Keratinocyte (primary cell): ENCODE data around the gene TFF3. TPM values are rescaled to one million over a fixed set of nuclear protein-coding genes. Genes with fewer than 3 reads are reported as not detected.
A peak's percentile ranks its signal among the peaks of the same experiment; 100 is the strongest.

ENCODE experiments used
- DNase-seq: peaks from one replicate; pipeline ENCODE4 v3.0.0-alpha.2; 2011; ENCODE audit warnings: low read depth, missing footprints, low spot score
- FAIRE-seq: peaks from 2 replicates; lab custom pipeline; 2011; peaks lifted over from hg19 to GRCh38; lab: Jason Lieb, UNC
- H2AFZ ChIP-seq: 2 replicates; pipeline ENCODE4 v1.6.0; 2012; ENCODE audit warnings: low read length, control low read depth, inconsistent platforms; ENCODE audit not compliant: control insufficient read depth
- H3K27ac ChIP-seq: 2 replicates; pipeline ENCODE4 v1.5.1; 2011; ENCODE audit warnings: low read length; ENCODE audit not compliant: control insufficient read depth, insufficient read depth
- H3K27me3 ChIP-seq: 3 replicates; pipeline ENCODE4 v1.6.0; 2011; ENCODE audit warnings: low read length; ENCODE audit not compliant: control insufficient read depth, insufficient read depth; ENCODE audit errors: extremely low read depth
- H3K36me3 ChIP-seq, 2 experiments: 2 replicates in 1 of 2; 3 replicates in 1 of 2; pipeline ENCODE4 v1.5.1; 2011; ENCODE audit warnings: low read length in 2 of 2, mild to moderate bottlenecking in 1 of 2; ENCODE audit not compliant: control insufficient read depth in 2 of 2, insufficient read depth in 2 of 2; ENCODE audit errors: extremely low read depth in 1 of 2
- H3K4me1 ChIP-seq: 3 replicates; pipeline ENCODE4 v1.5.1; 2011; ENCODE audit warnings: low read length; ENCODE audit not compliant: control insufficient read depth, insufficient read depth; ENCODE audit errors: extremely low read depth
- H3K4me2 ChIP-seq: 3 replicates; pipeline ENCODE4 v1.6.0; 2011; ENCODE audit warnings: low read depth, low read length; ENCODE audit not compliant: control insufficient read depth, insufficient read depth; ENCODE audit errors: extremely low read depth
- H3K4me3 ChIP-seq, 3 experiments: fragments of 200-600 bp in 1 of 3; sonication (generic) in 1 of 3; 2 replicates in 2 of 3; 3 replicates in 1 of 3; pipeline ENCODE4 v1.5.1; 2011 to 2016; ENCODE audit warnings: low read length in 3 of 3, mild to moderate bottlenecking in 3 of 3, control low read depth in 2 of 3, inconsistent platforms in 1 of 3, low read depth in 1 of 3, mixed read lengths in 1 of 3, mixed run types in 1 of 3, moderate library complexity in 1 of 3; ENCODE audit not compliant: control insufficient read depth in 2 of 3, insufficient read depth in 2 of 3; ENCODE audit errors: extremely low read depth in 1 of 3
- H3K79me2 ChIP-seq: 2 replicates; pipeline ENCODE4 v1.6.0; 2012; ENCODE audit warnings: low read length; ENCODE audit not compliant: control insufficient read depth, insufficient read depth
- H3K9ac ChIP-seq: 3 replicates; pipeline ENCODE4 v1.6.0; 2011; ENCODE audit warnings: low read length; ENCODE audit not compliant: control insufficient read depth, insufficient read depth; ENCODE audit errors: extremely low read depth
- H3K9me1 ChIP-seq: 3 replicates; pipeline ENCODE4 v1.6.0; 2011; ENCODE audit warnings: low read length; ENCODE audit not compliant: control insufficient read depth, insufficient read depth; ENCODE audit errors: extremely low read depth
- H3K9me3 ChIP-seq: 2 replicates; pipeline ENCODE4 v1.5.1; 2012; ENCODE audit warnings: low read depth, low read length; ENCODE audit not compliant: control insufficient read depth
- H4K20me1 ChIP-seq: 3 replicates; pipeline ENCODE4 v1.6.0; 2011; ENCODE audit warnings: low read length; ENCODE audit not compliant: control insufficient read depth, insufficient read depth; ENCODE audit errors: extremely low read depth
- CTCF ChIP-seq, 3 experiments: IDR thresholded peaks in 1 of 3; conservative IDR thresholded peaks in 1 of 3; optimal IDR thresholded peaks in 1 of 3; 2 replicates in 2 of 3; 3 replicates in 1 of 3; pipeline versions ENCODE3 to v1.5.1; 2011; ENCODE audit warnings: low read length in 3 of 3, mild to moderate bottlenecking in 3 of 3, moderate library complexity in 2 of 3, control low read depth in 1 of 3, inconsistent platforms in 1 of 3; ENCODE audit not compliant: insufficient read depth in 2 of 3; ENCODE audit errors: extremely low read depth in 1 of 3
- EZH2 ChIP-seq: IDR thresholded peaks from one replicate; pipeline ENCODE4 v1.6.1; 2012; ENCODE audit warnings: inconsistent platforms, mild to moderate bottlenecking, low read length, moderate library complexity
- dilution Hi-C: fragments of 300-500 bp; cut with MboI; formaldehyde crosslinking; loops from one replicate; pipeline ENCODE4 v1.7.0; 2020; ENCODE audit warnings: low sequenced_read_pairs; ENCODE audit not compliant: extremely low pct_ligation_motif_present
- polyA plus RNA-seq, 5 experiments: library from polyadenylated mRNA; depleted of rRNA in 3 of 5; stranded (reverse) in 3 of 5; stranded (forward) in 1 of 5; unstranded in 1 of 5; fragments of >200 nt; gene quantifications; 1 replicate in 1 of 5; 2 replicates in 3 of 5; 3 replicates in 1 of 5; pipeline versions ENCODE4 v1.2.1 to v1.2.3, GENCODE V29; 2011 to 2012; ENCODE audit warnings: missing spikeins in 2 of 5, low read depth in 1 of 5, low replicate concordance in 1 of 5

Gene TFF3
- polyA plus RNA-seq, 1 donor (not counting 4 experiments of a cell fraction or from before 2014, with no cell fraction given): not detected

GRCh38 chr21:42276526-42277154 lies 38.6 kb downstream of the TFF3 start:
- DNase-seq (no peak), FAIRE-seq (no peak)
- H3K79me2 ChIP-seq: no peaks in the 10 kb centered on the region
- no peaks in the 10 kb centered on the region for H3K9me3 ChIP-seq
- no peaks in the 10 kb centered on the region for H3K36me3 ChIP-seq
- H3K9me1 ChIP-seq: no peaks in the 10 kb centered on the region
- H3K4me2 ChIP-seq: no peak overlapping the region
- no peaks in the 10 kb centered on the region for H4K20me1 ChIP-seq
- peak in 1 of 3 experiments; percentile 36 for TF ChIP-seq CTCF (optimal IDR thresholded peaks at IDR 0.05 in 1 of 3, IDR thresholded peaks at IDR 0.05 in 1 of 3, conservative IDR thresholded peaks at IDR 0.05 in 1 of 3; ENCODE audit: extremely low read depth in 1 of 3, insufficient read depth in 2 of 3, low read length in 3 of 3)
- TF ChIP-seq EZH2: no peak
- no peaks in the 10 kb centered on the region for H3K4me1 ChIP-seq
- no peaks in the 10 kb centered on the region for H3K27me3 ChIP-seq
- dilution Hi-C loops: no loop called here
- no peak overlapping the region for H3K27ac ChIP-seq
- H3K4me3 ChIP-seq: no peak overlapping the region
- H3K9ac ChIP-seq: no peak overlapping the region
- H2AFZ ChIP-seq: no peak overlapping the region

GRCh38 chr21:42276076-42276475 lies 39.1 kb downstream of the TFF3 start:
- no peak for DNase-seq
- Histone ChIP-seq H3K9ac (no peak overlapping the region), H3K27ac (no peak overlapping the region), H4K20me1 (no peaks in the 10 kb centered on the region), H3K4me3 (no peak overlapping the region), H3K79me2 (no peaks in the 10 kb centered on the region), H3K4me2 (no peak overlapping the region), H2AFZ (no peak overlapping the region), H3K27me3 (no peaks in the 10 kb centered on the region), H3K4me1 (no peaks in the 10 kb centered on the region), H3K9me1 (no peaks in the 10 kb centered on the region), H3K9me3 (no peaks in the 10 kb centered on the region), H3K36me3 (no peaks in the 10 kb centered on the region)
- TF ChIP-seq CTCF (optimal IDR thresholded peaks at IDR 0.05 in 1 of 3, IDR thresholded peaks at IDR 0.05 in 1 of 3, conservative IDR thresholded peaks at IDR 0.05 in 1 of 3; ENCODE audit: extremely low read depth in 1 of 3, insufficient read depth in 2 of 3, low read length in 3 of 3) (no peak), EZH2 (no peak)
- dilution Hi-C loops: no loop called here
- FAIRE-seq: no peak
